ENCODE measurements around the gene PAFAH2. TPM values are rescaled to one million over a fixed set of nuclear protein-coding genes. Genes with fewer than 3 reads are reported as not detected.

PAFAH2 gene
- 10 to 100 TPM in 1 of 8 experiments, 1 to 10 TPM in 7; 6.0 to 11.8 (median 8.9) TPM for total RNA-seq

DNA sequence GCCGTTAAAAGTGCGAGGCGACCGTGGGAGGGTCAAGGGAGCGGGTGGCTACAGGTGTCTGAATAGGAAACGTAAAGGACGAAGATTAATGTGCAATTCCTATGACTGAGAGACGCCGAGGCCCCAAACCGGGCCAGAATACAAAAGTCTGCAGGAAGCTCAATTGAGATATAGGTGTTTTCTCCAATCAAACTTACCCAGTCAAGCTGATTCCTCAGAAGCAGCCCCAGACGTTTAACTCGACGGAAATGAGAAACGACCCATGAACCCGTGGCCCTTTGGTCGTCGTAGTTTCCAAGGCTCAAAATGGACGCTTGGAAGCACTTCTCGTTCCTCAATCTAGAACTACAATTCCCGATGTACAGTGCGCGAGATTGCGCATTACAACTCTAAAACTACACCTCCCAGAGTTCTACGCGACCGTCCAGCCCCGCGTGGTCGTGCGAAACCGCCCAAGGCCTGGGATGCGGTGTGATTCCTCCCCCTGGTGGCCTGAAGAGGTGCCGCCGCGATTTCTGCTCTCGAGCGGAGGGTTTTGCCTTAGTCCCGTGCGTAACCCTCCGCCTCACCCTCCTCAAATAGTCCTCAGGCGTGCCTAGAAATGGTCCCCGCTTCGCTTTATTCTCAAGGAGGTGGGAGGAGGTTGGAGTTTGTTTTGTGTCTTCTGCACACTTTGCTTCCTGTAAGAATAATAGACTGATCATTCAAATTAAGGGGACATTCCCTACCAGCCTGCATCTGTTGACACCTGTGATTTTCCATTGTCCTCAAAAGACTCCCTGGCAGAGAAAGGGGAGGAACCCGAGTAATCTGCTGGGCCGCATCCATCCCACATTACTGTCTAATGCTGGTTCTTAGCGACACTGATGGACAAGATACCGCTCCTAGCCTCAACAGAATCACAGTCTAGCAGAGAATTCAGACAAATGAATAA, at the start of gene PAFAH2:
PAFAH2 (minus strand) TSS at position 236 of the 934 bp plus-strand sequence. CDS start 7,247 bp downstream, outside the sequence.
- peak; percentile 98 to 99 (median 98) for ATAC-seq (replicated peaks in 6 of 8)

DNA sequence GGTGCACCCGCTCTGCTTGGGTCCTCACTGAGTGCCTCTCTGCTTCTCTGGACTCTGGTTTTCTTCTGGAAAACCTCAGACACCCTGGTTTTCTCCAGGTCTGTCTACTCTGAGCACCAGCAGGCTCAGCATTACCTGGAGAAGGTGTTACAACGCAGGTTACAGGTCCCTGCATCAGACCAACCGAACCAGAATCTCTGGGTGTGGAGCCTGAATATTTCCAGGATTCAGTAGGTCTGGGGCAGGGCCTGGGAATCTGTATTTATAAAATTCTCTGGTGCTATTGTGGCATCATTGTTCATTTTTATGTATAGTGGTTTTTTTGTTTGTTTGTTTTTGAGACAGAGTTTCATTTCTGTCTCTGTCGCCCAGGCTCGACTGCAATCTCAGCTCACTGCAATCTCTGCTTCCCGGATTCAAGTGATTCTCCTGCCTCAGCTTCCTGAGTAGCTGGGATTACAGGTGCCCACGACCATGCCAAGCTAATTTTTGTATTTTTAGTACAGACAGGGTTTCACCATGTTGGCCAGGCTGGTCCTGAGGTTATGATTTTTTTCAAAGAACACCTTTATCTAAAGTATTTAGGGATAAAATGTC, 49.5 kb upstream of the PAFAH2 start:
- peaks cover 0 to 12% of the 10 kb centered on the region in 2 donors for H3K4me1 ChIP-seq (replicated peaks in 1 of 2)
- no peak overlapping the region for H3K4me3 ChIP-seq
- WGBS, 10 experiments = 0 to 93% (median 66%) methylated on average over 1 to 7 of the region's 7 CpGs; no CpG with 5 or more reads in 2 of the 10 experiments
- in situ Hi-C loops (cut with MboI; ENCODE audit: low pct_unique_long_range_greater_than_20kb in 2 of 9, low sequenced_read_pairs in 9 of 9, unreplicated experiment in 9 of 9) = no loop called here
- no peak for ATAC-seq (replicated peaks in 6 of 8)
- H3K27ac ChIP-seq = no peak overlapping the region

More for the DNA sequence above, at the start of gene PAFAH2:
- 0 to 34% (median 6%) methylated on average over 2 to 35 of the region's 47 CpGs; no CpG with 5 or more reads in 1 of the 10 experiments for WGBS, 10 experiments
- H3K4me3 ChIP-seq = peak within 1 kb of the TSS; percentile 43 to 54 (median 50)
- H3K27ac ChIP-seq = peak within 1 kb of the TSS; percentile 44 to 70
- in situ Hi-C loops (cut with MboI; ENCODE audit: low pct_unique_long_range_greater_than_20kb in 2 of 9, low sequenced_read_pairs in 9 of 9, unreplicated experiment in 9 of 9) = loop anchor here in 4 of 9 experiments (5.0 to 25.0 kb wide), 3 partner anchors 101 to 111 kb away; partner anchors contain the start of gene PAQR7 (in 2 of the 4)
- peaks cover 20 to 22% of the 10 kb centered on the region in 2 donors for H3K4me1 ChIP-seq (replicated peaks in 1 of 2)

DNA sequence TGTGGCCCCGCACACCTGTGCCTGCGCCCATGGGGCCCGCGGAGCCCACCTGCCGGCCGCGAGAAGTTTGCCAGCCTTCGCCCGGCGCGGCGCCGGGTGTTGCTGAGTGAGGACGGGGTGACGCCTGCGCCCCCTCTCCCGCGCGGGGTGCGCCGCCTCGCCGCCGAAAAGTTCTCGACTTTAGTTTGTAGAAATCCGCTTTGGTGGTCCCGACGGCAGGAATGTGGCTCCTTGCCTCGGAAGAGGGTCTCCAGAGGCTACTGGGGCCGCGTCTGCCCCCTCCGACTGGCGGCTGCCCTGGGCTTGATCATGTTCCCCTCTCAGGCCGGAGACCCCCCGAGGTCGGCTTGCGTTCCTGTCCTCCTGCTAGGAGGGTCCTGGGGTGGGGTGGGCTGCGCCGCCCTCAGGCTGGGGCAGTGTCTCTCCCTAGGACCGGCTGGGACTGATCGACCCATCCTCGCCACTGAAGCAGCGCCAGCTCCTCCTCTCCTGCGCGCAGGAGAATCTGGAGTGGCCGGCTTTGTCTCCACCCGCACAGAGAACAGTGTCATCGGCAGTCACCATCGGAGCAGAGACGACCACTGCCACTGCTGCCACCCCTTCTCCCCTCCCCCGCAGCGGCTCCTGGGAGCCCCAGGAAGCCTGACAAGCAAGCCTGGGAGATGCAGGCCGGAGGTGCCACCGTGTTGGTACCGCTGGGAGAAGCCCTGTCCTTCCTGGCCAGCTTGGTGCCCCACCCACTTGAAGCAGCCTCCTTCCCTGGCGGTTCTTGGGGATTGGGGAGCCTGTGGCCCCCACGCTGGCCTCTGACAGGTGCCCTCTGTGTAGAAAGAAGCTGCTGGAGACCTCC, 48.6 kb upstream of the PAFAH2 start:
- ATAC-seq (replicated peaks in 6 of 8) = peak in 5 of 8 experiments; percentile 27 to 37 (median 34)
- Histone ChIP-seq H3K4me3 (peak overlapping the region; percentile 25 to 50 (median 43)), H3K27ac (no peak overlapping the region), H3K4me1 (replicated peaks in 1 of 2) (peaks cover 0 to 12% of the 10 kb centered on the region in 2 donors)
- WGBS, 10 experiments = 0 to 20% (median 8%) methylated on average over 4 to 44 of the region's 57 CpGs; no CpG with 5 or more reads in 5 of the 10 experiments
- in situ Hi-C loops (cut with MboI; ENCODE audit: low pct_unique_long_range_greater_than_20kb in 2 of 9, low sequenced_read_pairs in 9 of 9, unreplicated experiment in 9 of 9) = no loop called here

- peaks cover 0 to 12% of the 10 kb centered on the region in 2 donors for H3K4me1 ChIP-seq (replicated peaks in 1 of 2)
- in situ Hi-C loops (cut with MboI; ENCODE audit: low pct_unique_long_range_greater_than_20kb in 2 of 9, low sequenced_read_pairs in 9 of 9, unreplicated experiment in 9 of 9) = no loop called here
- peak; percentile 32 to 76 (median 72) for ATAC-seq (replicated peaks in 6 of 8)
- peak within 1 kb of the TSS; percentile 25 to 50 (median 43) for H3K4me3 ChIP-seq
- no peak within 1 kb of the TSS for H3K27ac ChIP-seq
- WGBS, 10 experiments = 0 to 2% (median 1%) methylated on average over 4 to 31 of the region's 62 CpGs; no CpG with 5 or more reads in 6 of the 10 experiments
Observed at GRCh38 chr1:26045722-26046245, 47.9 kb upstream of the PAFAH2 start, which contains the start of gene SLC30A2. Gene SLC30A2, minus strand, starts transcription at chr1:26046118. Its CDS starts 222 bp downstream, at chr1:26045896.

- ATAC-seq (replicated peaks in 6 of 8) = peak; percentile 21 to 59 (median 36)
- 45 to 93% (median 59%) methylated on average over 1 to 10 of the region's 29 CpGs; no CpG with 5 or more reads in 2 of the 10 experiments for WGBS, 10 experiments
- H3K4me1 ChIP-seq (replicated peaks in 1 of 2) = peaks cover 0 to 12% of the 10 kb centered on the region in 2 donors
- in situ Hi-C loops (cut with MboI; ENCODE audit: low pct_unique_long_range_greater_than_20kb in 2 of 9, low sequenced_read_pairs in 9 of 9, unreplicated experiment in 9 of 9) = no loop called here
- peak overlapping the region; percentile 25 to 50 (median 43) for H3K4me3 ChIP-seq
- H3K27ac ChIP-seq = no peak overlapping the region
Observed at GRCh38 chr1:26044971-26045721, 47.3 kb upstream of the PAFAH2 start.

DNA sequence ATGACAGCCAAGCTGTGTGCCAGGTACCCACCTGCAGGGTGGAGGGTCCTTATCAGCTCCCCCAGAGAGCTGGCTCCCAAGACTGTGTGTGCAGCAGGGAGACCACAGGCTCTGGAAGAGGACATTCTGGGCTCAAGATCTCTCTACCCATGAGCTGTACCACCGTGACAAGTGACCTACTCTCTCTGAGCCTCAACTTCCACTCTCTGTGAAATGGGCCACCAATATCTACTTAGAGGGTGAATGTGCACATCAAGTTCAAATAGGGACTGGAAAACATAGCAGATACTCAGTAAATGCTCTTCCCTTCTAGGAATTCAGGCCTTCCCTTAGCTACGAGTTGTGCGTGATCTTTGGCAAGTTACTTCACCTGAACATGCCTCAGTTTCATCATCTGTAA, 46.6 kb upstream of the PAFAH2 start:
- 60 to 100% (median 86%) methylated on average over 1 to 3 of the region's 3 CpGs; no CpG with 5 or more reads in 4 of the 10 experiments for WGBS, 10 experiments
- in situ Hi-C loops (cut with MboI; ENCODE audit: low pct_unique_long_range_greater_than_20kb in 2 of 9, low sequenced_read_pairs in 9 of 9, unreplicated experiment in 9 of 9) = no loop called here
- Histone ChIP-seq H3K4me1 (replicated peaks in 1 of 2) (peaks cover 0 to 12% of the 10 kb centered on the region in 2 donors), H3K4me3 (no peak overlapping the region), H3K27ac (no peak overlapping the region)
- no peak for ATAC-seq (replicated peaks in 6 of 8)

DNA sequence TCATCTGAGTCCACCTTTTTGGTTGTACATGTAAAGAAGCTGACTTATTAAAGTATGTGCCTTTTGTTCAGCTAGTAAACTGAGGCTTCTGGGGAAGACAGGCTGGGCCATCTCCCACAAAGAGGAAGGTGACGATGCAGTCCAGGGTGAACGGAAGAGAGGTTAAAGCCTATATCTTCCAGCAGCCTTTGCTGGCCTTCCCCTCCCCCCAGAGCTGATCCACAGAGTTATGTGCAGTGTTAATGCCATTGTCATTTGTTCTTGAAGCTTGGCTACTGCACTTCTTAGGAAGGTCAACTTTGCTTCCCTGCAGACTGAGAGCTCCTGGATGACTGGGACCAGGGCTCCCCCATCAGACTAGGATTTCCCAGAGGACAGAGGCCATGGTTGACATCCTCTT, 45.9 kb upstream of the PAFAH2 start:
- H3K27ac ChIP-seq = no peak overlapping the region
- in situ Hi-C loops (cut with MboI; ENCODE audit: low pct_unique_long_range_greater_than_20kb in 2 of 9, low sequenced_read_pairs in 9 of 9, unreplicated experiment in 9 of 9) = no loop called here
- peaks cover 0 to 12% of the 10 kb centered on the region in 2 donors for H3K4me1 ChIP-seq (replicated peaks in 1 of 2)
- 20 to 100% (median 80%) methylated on average over 1 to 2 of the region's 2 CpGs; no CpG with 5 or more reads in 3 of the 10 experiments for WGBS, 10 experiments
- no peak overlapping the region for H3K4me3 ChIP-seq
- ATAC-seq (replicated peaks in 6 of 8) = no peak

- in situ Hi-C loops (cut with MboI; ENCODE audit: low pct_unique_long_range_greater_than_20kb in 2 of 9, low sequenced_read_pairs in 9 of 9, unreplicated experiment in 9 of 9) = no loop called here
- ATAC-seq (replicated peaks in 6 of 8) = no peak
- WGBS, 10 experiments = 0 to 76% (median 47%) methylated on average over 1 to 4 of the region's 4 CpGs; no CpG with 5 or more reads in 5 of the 10 experiments
Observed at GRCh38 chr1:26041978-26042377, 44.1 kb upstream of the PAFAH2 start.

DNA sequence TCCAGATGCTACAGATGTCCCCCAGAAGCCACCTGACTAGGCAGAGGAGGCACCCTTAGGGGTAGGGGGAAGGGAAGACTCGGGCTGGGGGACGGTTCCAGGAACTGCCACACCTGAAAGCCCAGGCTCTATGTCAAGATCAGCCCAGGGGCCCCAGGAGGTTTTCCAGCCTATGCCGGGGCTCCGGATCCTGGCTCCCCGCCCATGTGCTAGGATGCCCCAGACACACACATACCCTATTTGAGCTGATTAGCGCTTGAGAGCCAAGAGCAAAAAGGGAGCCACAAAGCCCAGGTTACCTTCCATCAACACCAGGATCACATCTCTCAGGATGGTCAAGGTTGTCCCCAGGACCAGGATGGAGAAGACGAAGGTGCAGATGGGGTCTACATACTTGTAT, 43.5 kb upstream of the PAFAH2 start:
- 73 to 93% (median 82%) methylated on average over 1 to 3 of the region's 7 CpGs; no CpG with 5 or more reads in 6 of the 10 experiments for WGBS, 10 experiments
- in situ Hi-C loops (cut with MboI; ENCODE audit: low pct_unique_long_range_greater_than_20kb in 2 of 9, low sequenced_read_pairs in 9 of 9, unreplicated experiment in 9 of 9) = no loop called here
- Histone ChIP-seq H3K27ac (no peak overlapping the region), H3K4me1 (replicated peaks in 1 of 2) (peaks cover 3 to 15% of the 10 kb centered on the region in 2 donors), H3K4me3 (no peak overlapping the region)
- no peak for ATAC-seq (replicated peaks in 6 of 8)

More at GRCh38 chr1:26041978-26042377, 44.1 kb upstream of the PAFAH2 start:
- peaks cover 0 to 12% of the 10 kb centered on the region in 2 donors for H3K4me1 ChIP-seq (replicated peaks in 1 of 2)
- H3K27ac ChIP-seq = no peak overlapping the region
- no peak overlapping the region for H3K4me3 ChIP-seq

- peaks cover 12 to 15% of the 10 kb centered on the region in 2 donors for H3K4me1 ChIP-seq (replicated peaks in 1 of 2)
- 67 to 86% (median 84%) methylated on average over 4 to 6 of the region's 6 CpGs; no CpG with 5 or more reads in 7 of the 10 experiments for WGBS, 10 experiments
- H3K4me3 ChIP-seq = no peak overlapping the region
- ATAC-seq (replicated peaks in 6 of 8) = no peak
- H3K27ac ChIP-seq = no peak overlapping the region
- in situ Hi-C loops (cut with MboI; ENCODE audit: low pct_unique_long_range_greater_than_20kb in 2 of 9, low sequenced_read_pairs in 9 of 9, unreplicated experiment in 9 of 9) = no loop called here
Observed at GRCh38 chr1:26038904-26039303, 41.0 kb upstream of the PAFAH2 start.

GRCh38 chr1:26038477-26038876, 40.6 kb upstream of the PAFAH2 start:
- 83 to 100% (median 93%) methylated on average over 4 to 5 of the region's 6 CpGs; no CpG with 5 or more reads in 6 of the 10 experiments for WGBS, 10 experiments
- in situ Hi-C loops (cut with MboI; ENCODE audit: low pct_unique_long_range_greater_than_20kb in 2 of 9, low sequenced_read_pairs in 9 of 9, unreplicated experiment in 9 of 9) = no loop called here
- H3K4me1 ChIP-seq (replicated peaks in 1 of 2) = peaks cover 12 to 15% of the 10 kb centered on the region in 2 donors
- no peak for ATAC-seq (replicated peaks in 6 of 8)
- H3K4me3 ChIP-seq = no peak overlapping the region
- H3K27ac ChIP-seq = no peak overlapping the region
